ENCODE results near the gene TPM1. TPM values are rescaled to one million over a fixed set of nuclear protein-coding genes. Genes with fewer than 3 reads are reported as not detected.

Gene TPM1
- total RNA-seq, 4 donors from 2014 or later = 181 to 611 (median 293) TPM

DNA sequence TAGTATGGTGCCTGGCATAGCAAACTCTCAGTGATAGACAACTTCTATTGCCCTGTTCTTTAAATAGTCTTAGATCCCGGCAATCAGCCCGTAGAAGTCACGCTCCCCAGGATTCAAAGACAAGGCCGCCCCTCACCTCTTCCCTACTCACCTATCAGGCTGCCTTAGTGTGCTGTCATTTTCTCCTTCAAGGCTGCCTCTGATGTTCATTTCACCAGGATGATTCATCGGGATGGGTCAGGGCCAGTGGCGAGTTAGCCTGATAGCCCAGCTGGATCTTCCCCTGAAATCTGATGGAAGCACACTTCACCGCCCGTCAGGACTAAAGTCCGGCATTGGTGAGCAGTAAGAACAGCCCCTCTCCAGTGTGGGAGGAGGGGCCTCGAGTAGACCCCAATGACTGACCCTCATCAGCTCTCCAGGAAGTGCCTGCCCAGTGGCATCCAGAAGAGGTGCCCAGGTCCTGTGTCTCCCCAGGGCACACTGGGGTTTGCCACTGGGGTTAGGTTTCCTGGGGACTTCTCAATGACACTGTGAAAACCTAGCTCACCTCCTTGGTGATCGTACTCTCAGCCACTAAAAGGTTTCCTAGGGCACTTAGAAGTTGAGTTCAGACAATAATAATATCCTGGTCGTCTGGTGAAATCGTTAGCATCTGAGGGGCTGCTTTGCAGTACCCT, 37.5 kb downstream of the TPM1 start:
- TF ChIP-seq, protein P1, sequence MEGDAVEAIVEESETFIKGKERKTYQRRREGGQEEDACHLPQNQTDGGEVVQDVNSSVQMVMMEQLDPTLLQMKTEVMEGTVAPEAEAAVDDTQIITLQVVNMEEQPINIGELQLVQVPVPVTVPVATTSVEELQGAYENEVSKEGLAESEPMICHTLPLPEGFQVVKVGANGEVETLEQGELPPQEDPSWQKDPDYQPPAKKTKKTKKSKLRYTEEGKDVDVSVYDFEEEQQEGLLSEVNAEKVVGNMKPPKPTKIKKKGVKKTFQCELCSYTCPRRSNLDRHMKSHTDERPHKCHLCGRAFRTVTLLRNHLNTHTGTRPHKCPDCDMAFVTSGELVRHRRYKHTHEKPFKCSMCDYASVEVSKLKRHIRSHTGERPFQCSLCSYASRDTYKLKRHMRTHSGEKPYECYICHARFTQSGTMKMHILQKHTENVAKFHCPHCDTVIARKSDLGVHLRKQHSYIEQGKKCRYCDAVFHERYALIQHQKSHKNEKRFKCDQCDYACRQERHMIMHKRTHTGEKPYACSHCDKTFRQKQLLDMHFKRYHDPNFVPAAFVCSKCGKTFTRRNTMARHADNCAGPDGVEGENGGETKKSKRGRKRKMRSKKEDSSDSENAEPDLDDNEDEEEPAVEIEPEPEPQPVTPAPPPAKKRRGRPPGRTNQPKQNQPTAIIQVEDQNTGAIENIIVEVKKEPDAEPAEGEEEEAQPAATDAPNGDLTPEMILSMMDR (IDR thresholded peaks at IDR 0.05; ENCODE audit: low read depth) = no peak

DNA sequence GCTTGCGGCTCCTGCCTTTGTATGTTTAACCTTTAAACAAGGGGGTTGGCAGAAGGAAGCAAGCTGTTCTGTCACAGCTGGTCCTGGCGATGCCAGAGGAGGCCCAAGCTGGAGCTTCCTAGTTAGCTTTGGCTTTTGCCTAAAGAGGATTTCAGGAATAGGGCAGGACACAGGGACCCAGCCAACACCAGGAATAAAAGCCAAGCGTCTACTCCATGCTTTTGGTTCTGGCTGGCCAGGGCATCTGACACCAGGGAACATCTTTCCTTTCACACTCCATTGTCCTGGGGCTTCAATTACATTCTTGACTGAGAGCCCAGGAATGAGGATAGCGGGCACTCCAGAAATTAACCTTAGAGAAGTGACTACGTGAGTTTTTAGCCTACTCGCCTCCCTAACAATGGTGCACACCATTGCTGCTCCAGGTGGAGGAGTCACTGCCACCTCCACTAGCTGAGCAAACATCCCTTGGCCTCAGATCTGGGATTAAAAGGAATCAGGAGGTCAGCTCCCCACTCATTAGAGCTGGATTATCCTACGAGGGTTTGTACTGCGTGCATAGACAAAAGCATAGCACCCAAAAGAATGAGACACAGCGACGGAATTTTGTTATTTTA, 38.2 kb downstream of the TPM1 start:
- TF ChIP-seq, protein P1 (IDR thresholded peaks at IDR 0.05; ENCODE audit: low read depth) = no peak

DNA sequence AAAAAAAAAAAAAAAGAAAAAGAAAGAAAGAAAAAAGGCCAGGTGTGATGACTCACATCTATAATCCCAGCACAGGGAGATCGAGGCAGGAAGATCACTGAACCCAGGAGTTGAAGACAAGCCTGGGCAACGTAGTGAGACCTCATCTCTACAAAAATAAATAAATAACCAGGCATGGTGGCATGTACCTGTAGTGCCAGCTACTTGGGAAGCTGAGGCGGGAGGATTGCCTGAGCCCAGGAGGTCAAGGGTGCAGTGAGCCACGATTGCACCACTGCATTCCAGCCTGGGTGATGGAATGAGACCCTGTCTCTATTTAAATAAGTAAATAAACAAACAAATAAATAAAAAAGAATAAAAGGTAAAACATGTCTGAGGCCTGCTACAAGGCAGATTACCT, 39.8 kb downstream of the TPM1 start:
- TF ChIP-seq, protein P1 (IDR thresholded peaks at IDR 0.05; ENCODE audit: low read depth) = no peak

DNA sequence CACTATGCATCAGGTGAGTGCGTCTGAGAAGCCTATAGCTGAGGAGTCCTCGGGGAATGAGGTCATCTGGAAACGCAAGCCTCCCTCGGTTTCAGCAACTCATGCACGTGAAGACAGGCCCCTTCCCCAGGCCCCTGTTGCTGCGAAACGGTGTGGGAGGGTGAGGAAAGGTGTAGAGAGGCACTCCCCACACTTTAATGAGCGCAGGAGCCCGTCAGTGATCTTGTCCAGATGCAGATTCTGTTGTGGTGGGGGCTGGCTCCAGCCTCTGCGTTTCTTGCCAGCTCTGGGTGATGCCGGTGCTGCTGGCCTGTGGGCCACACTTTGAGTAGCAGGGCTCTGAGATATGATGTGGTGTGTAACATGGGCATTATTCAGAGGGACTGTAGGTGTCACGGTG, 40.5 kb downstream of the TPM1 start:
- TF ChIP-seq, protein P1 (IDR thresholded peaks at IDR 0.05; ENCODE audit: low read depth) = no peak

DNA sequence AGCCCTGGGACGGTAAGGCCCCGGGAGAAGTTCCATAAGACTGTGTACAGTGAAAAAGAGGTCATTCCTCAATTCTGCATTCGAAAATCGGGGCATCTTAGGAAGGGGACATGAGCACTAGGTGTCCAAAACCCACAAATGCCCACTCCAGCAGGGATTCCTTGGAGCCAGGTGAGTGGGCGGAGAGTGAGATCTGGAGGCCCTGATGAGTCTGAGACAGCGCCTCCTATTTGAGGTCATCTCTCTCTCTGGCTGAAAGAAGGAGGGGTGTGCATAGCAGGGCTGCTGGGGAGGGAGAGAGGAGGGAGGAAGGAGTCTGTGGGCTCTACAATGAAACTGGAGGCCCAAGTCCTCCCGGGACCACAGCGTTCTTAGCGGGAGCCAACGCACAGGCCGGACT, 41.0 kb downstream of the TPM1 start:
- TF ChIP-seq, protein P1 (IDR thresholded peaks at IDR 0.05; ENCODE audit: low read depth) = no peak

DNA sequence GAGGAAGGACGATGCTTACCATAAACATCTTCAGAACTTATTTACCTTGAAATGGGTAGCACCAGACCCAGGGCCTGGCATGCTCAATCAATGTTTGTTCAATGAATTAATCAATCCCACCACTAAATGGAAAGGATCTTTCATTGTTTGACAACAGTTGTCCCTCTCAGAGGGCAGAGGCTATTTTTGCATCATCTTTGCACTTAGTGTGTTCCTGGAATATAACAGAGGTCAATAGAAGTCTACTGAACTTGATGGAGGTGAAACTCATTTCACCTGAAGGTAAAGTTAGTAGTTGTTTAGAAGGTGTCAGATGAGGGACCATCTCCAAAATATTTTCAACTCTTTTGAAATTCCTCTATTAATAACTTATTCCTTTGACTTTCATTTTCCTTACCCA, 42.3 kb downstream of the TPM1 start:
- TF ChIP-seq, protein P1 (IDR thresholded peaks at IDR 0.05; ENCODE audit: low read depth) = no peak

DNA sequence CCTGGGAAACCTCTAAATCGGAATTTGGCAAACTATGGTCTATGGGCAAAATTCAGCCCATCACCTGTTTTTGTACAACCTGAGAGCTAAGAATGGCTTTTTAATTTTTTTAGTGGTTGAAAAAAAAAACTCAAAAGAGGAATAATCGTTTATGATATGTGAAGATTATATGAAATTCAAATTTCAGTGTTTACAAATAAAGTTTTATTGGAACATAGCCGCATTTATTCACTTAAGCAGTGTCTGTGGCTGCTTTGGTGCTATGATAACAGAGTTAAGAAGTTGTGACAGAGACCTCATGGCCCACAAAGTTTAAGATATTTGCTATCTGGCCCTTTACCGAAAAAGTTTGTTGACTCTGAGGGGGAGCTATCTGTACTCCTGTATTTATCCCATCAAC, 42.7 kb downstream of the TPM1 start:
- TF ChIP-seq, protein P1 (IDR thresholded peaks at IDR 0.05; ENCODE audit: low read depth) = no peak
